ENCODE results near the gene SLFN12.
"Not testable (repeated sequence)": the region's sequence is repeated elsewhere in the genome, so short reads cannot be mapped to it uniquely, and the experiment has no call there.

The SLFN12 gene

DNA sequence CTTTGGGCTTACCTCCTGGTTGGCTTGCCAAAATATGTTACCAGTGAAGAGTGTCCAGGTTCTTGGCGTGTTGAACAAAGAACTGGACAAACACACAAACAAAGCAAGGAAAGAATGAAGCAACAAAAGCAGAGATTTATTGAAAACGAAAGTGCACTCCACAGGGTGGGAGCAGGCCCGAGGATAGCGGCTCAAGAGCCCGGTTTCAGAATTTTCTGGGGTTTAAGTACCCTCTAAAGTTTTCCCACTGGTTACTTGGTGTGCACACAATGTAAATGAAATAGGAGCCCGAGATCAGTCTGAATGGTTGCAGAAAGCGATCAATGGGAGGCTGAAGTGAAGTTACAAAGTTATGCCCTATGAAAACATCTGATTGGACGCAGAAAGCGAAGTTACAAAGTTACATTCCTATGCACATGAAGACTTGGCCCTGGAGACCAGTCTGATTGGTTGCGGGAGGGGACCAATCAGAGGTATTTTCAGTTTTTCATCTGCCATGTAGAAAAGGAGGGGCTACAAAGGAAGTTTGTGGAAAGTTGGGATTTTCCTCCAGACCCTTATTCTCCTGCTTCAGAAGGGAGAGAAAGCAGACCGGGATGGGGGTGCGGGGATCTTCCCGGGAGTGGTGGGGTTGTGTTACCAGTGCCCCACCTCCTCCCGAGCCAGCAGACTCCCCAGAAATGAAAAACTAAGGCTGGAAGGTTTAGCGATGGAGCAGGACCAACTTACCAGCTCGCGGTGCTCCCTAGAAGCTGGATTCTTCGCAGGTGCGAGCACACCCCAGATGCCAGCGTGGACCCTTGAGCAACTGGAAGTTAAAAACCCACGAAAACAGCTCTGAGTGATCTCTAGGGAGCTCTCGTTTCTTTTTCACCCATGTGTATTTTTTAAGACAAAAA is at the start of gene SLFN12:
SLFN12 (minus strand) TSS at position 325 of the 899 bp plus-strand sequence. CDS start 9,472 bp downstream, outside the sequence.
- no peaks in the 10 kb centered on the region for H3K9me3 ChIP-seq (ENCODE audit: control insufficient read depth in 5 of 5, low read length in 5 of 5)
- peak within 1 kb of the TSS; percentile 80 to 97 (median 87) for H3K4me3 ChIP-seq (ENCODE audit: low read depth in 1 of 5, low read length in 5 of 5)
- peaks cover 0 to 4% (median 0%) of the 10 kb centered on the region in 5 donors for H3K36me3 ChIP-seq (ENCODE audit: control insufficient read depth in 5 of 5, insufficient read depth in 5 of 5, low read length in 5 of 5)
- peak within 1 kb of the TSS; percentile 98 for H3K27ac ChIP-seq (ENCODE audit: low read depth, low read length)
- H3K4me1 ChIP-seq (ENCODE audit: control insufficient read depth in 5 of 5, insufficient read depth in 5 of 5, low read length in 5 of 5) = peaks cover 7 to 30% (median 25%) of the 10 kb centered on the region in 5 donors
- H3K9ac ChIP-seq (ENCODE audit: low read length in 5 of 5) = peak within 1 kb of the TSS; percentile 67 to 80 (median 76)
- no peaks in the 10 kb centered on the region for H3K27me3 ChIP-seq (ENCODE audit: control insufficient read depth in 5 of 5, insufficient read depth in 4 of 5, low read length in 5 of 5)

DNA sequence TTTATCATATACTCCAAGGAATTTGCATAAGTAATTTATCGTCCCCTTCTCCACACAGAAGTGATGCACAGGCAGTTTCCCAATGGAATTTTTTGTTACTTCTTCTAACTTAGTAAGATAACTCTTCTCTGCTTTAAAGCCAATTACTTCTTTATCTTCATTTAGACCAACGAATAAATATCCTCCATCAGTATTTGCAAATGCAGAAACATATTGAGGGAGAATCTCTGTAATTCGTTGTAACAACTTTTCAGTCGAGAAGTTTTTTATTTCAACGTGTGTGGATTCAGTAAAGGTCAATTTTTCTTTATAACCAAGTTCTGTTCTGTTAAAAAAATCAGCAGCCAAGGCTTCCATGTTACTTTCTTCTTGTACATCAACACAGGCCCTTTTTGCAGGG is 47.0 kb upstream of the SLFN12 start:
- Histone ChIP-seq H3K27me3 (ENCODE audit: control insufficient read depth in 5 of 5, insufficient read depth in 4 of 5, low read length in 5 of 5) (peaks cover 0 to 4% (median 0%) of the 10 kb centered on the region in 5 donors), H3K4me1 (ENCODE audit: control insufficient read depth in 5 of 5, insufficient read depth in 5 of 5, low read length in 5 of 5) (no peaks in the 10 kb centered on the region), H3K27ac (ENCODE audit: low read depth, low read length) (no peak overlapping the region), H3K9me3 (ENCODE audit: control insufficient read depth in 5 of 5, low read length in 5 of 5) (peaks cover 0 to 6% (median 0%) of the 10 kb centered on the region in 5 donors), H3K36me3 (ENCODE audit: control insufficient read depth in 5 of 5, insufficient read depth in 5 of 5, low read length in 5 of 5) (no peaks in the 10 kb centered on the region), H3K9ac (ENCODE audit: low read length in 5 of 5) (no peak overlapping the region), H3K4me3 (ENCODE audit: low read depth in 1 of 5, low read length in 5 of 5) (no peak overlapping the region)

GRCh38 chr17:35477248-35477647 is 44.9 kb upstream of the SLFN12 start:
- Histone ChIP-seq H3K9me3 (ENCODE audit: control insufficient read depth in 5 of 5, low read length in 5 of 5) (no peaks in the 10 kb centered on the region), H3K36me3 (ENCODE audit: control insufficient read depth in 5 of 5, insufficient read depth in 5 of 5, low read length in 5 of 5) (no peaks in the 10 kb centered on the region), H3K9ac (ENCODE audit: low read length in 5 of 5) (no peak overlapping the region), H3K27me3 (ENCODE audit: control insufficient read depth in 5 of 5, insufficient read depth in 4 of 5, low read length in 5 of 5) (peaks cover 0 to 4% (median 0%) of the 10 kb centered on the region in 5 donors), H3K4me1 (ENCODE audit: control insufficient read depth in 5 of 5, insufficient read depth in 5 of 5, low read length in 5 of 5) (no peaks in the 10 kb centered on the region), H3K4me3 (ENCODE audit: low read depth in 1 of 5, low read length in 5 of 5) (no peak overlapping the region), H3K27ac (ENCODE audit: low read depth, low read length) (no peak overlapping the region)

GRCh38 chr17:35476283-35476820 is 44.1 kb upstream of the SLFN12 start:
- peaks cover 0 to 4% (median 0%) of the 10 kb centered on the region in 5 donors for H3K27me3 ChIP-seq (ENCODE audit: control insufficient read depth in 5 of 5, insufficient read depth in 4 of 5, low read length in 5 of 5)
- no peak overlapping the region for H3K27ac ChIP-seq (ENCODE audit: low read depth, low read length)
- no peaks in the 10 kb centered on the region for H3K9me3 ChIP-seq (ENCODE audit: control insufficient read depth in 5 of 5, low read length in 5 of 5)
- H3K36me3 ChIP-seq (ENCODE audit: control insufficient read depth in 5 of 5, insufficient read depth in 5 of 5, low read length in 5 of 5) = no peaks in the 10 kb centered on the region
- H3K9ac ChIP-seq (ENCODE audit: low read length in 5 of 5) = no peak overlapping the region
- H3K4me3 ChIP-seq (ENCODE audit: low read depth in 1 of 5, low read length in 5 of 5) = no peak overlapping the region
- H3K4me1 ChIP-seq (ENCODE audit: control insufficient read depth in 5 of 5, insufficient read depth in 5 of 5, low read length in 5 of 5) = no peaks in the 10 kb centered on the region

- H3K9me3 ChIP-seq (ENCODE audit: control insufficient read depth in 5 of 5, low read length in 5 of 5) = no peaks in the 10 kb centered on the region
- no peak overlapping the region for H3K4me3 ChIP-seq (ENCODE audit: low read depth in 1 of 5, low read length in 5 of 5)
- no peaks in the 10 kb centered on the region for H3K4me1 ChIP-seq (ENCODE audit: control insufficient read depth in 5 of 5, insufficient read depth in 5 of 5, low read length in 5 of 5)
- H3K9ac ChIP-seq (ENCODE audit: low read length in 5 of 5) = no peak overlapping the region
- H3K27ac ChIP-seq (ENCODE audit: low read depth, low read length) = no peak overlapping the region
- H3K27me3 ChIP-seq (ENCODE audit: control insufficient read depth in 5 of 5, insufficient read depth in 4 of 5, low read length in 5 of 5) = peaks cover 0 to 4% (median 0%) of the 10 kb centered on the region in 5 donors
- H3K36me3 ChIP-seq (ENCODE audit: control insufficient read depth in 5 of 5, insufficient read depth in 5 of 5, low read length in 5 of 5) = no peaks in the 10 kb centered on the region
Observed at GRCh38 chr17:35468475-35468874, 36.2 kb upstream of the SLFN12 start.

GRCh38 chr17:35467824-35468223 is 35.5 kb upstream of the SLFN12 start:
- Histone ChIP-seq H3K27ac (ENCODE audit: low read depth, low read length) (no peak overlapping the region), H3K27me3 (ENCODE audit: control insufficient read depth in 5 of 5, insufficient read depth in 4 of 5, low read length in 5 of 5) (peaks cover 0 to 4% (median 4%) of the 10 kb centered on the region in 5 donors), H3K9me3 (ENCODE audit: control insufficient read depth in 5 of 5, low read length in 5 of 5) (no peaks in the 10 kb centered on the region), H3K4me3 (ENCODE audit: low read depth in 1 of 5, low read length in 5 of 5) (no peak overlapping the region), H3K4me1 (ENCODE audit: control insufficient read depth in 5 of 5, insufficient read depth in 5 of 5, low read length in 5 of 5) (no peaks in the 10 kb centered on the region), H3K9ac (ENCODE audit: low read length in 5 of 5) (no peak overlapping the region), H3K36me3 (ENCODE audit: control insufficient read depth in 5 of 5, insufficient read depth in 5 of 5, low read length in 5 of 5) (no peaks in the 10 kb centered on the region)

DNA sequence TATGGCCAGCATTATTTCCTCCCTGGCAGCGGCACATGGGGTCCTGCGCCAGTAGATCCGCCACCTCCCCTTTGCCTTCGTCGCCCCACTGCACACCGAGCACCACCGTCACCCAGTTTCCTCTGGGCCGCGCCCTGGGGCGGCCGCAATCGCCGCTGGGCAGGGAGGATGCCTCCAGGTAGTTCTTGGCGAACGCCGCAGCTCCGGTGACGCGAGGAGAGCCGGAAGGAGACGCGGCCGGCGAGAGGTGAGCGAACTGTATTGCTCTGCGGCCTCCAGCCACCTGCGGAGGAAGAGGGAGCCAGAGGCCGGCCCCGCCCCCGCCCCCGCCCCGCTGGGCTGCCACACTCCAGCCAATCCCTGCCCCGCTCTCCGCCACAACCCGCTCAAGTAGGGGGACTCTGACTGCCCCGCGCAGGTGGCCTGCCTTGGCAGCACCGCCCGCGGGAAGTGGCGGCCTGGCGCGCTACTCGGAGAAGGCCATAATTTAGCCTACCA is 28.1 kb upstream of the SLFN12 start:
- Histone ChIP-seq H3K9ac (ENCODE audit: low read length in 5 of 5) (no peak overlapping the region), H3K9me3 (ENCODE audit: control insufficient read depth in 5 of 5, low read length in 5 of 5) (no peaks in the 10 kb centered on the region), H3K4me3 (ENCODE audit: low read depth in 1 of 5, low read length in 5 of 5) (peak overlapping the region in 4 of 5 donors; percentile 33 to 60 (median 52)), H3K36me3 (ENCODE audit: control insufficient read depth in 5 of 5, insufficient read depth in 5 of 5, low read length in 5 of 5) (no peaks in the 10 kb centered on the region), H3K27ac (ENCODE audit: low read depth, low read length) (no peak overlapping the region), H3K4me1 (ENCODE audit: control insufficient read depth in 5 of 5, insufficient read depth in 5 of 5, low read length in 5 of 5) (peaks cover 0 to 6% (median 3%) of the 10 kb centered on the region in 5 donors), H3K27me3 (ENCODE audit: control insufficient read depth in 5 of 5, insufficient read depth in 4 of 5, low read length in 5 of 5) (peaks cover 0 to 7% (median 6%) of the 10 kb centered on the region in 5 donors)

GRCh38 chr17:35454035-35454434 is 21.7 kb upstream of the SLFN12 start:
- not testable (repeated sequence) for H3K36me3 ChIP-seq (ENCODE audit: control insufficient read depth in 5 of 5, insufficient read depth in 5 of 5, low read length in 5 of 5); H3K9me3 ChIP-seq (ENCODE audit: control insufficient read depth in 5 of 5, low read length in 5 of 5); H3K9ac ChIP-seq (ENCODE audit: low read length in 5 of 5); H3K4me1 ChIP-seq (ENCODE audit: control insufficient read depth in 5 of 5, insufficient read depth in 5 of 5, low read length in 5 of 5); H3K27ac ChIP-seq (ENCODE audit: low read depth, low read length); H3K4me3 ChIP-seq (ENCODE audit: low read depth in 1 of 5, low read length in 5 of 5)
- H3K27me3 ChIP-seq (ENCODE audit: control insufficient read depth in 5 of 5, insufficient read depth in 4 of 5, low read length in 5 of 5) = peaks cover 0 to 10% (median 7%) of the 10 kb centered on the region in 5 donors

GRCh38 chr17:35453171-35453570 is 20.9 kb upstream of the SLFN12 start:
- Histone ChIP-seq H3K36me3 (ENCODE audit: control insufficient read depth in 5 of 5, insufficient read depth in 5 of 5, low read length in 5 of 5) (no peaks in the 10 kb centered on the region), H3K9me3 (ENCODE audit: control insufficient read depth in 5 of 5, low read length in 5 of 5) (no peaks in the 10 kb centered on the region), H3K4me1 (ENCODE audit: control insufficient read depth in 5 of 5, insufficient read depth in 5 of 5, low read length in 5 of 5) (peaks cover 0 to 17% (median 14%) of the 10 kb centered on the region in 5 donors), H3K27me3 (ENCODE audit: control insufficient read depth in 5 of 5, insufficient read depth in 4 of 5, low read length in 5 of 5) (peaks cover 0 to 18% (median 14%) of the 10 kb centered on the region in 5 donors), H3K4me3 (ENCODE audit: low read depth in 1 of 5, low read length in 5 of 5) (no peak overlapping the region), H3K9ac (ENCODE audit: low read length in 5 of 5) (no peak overlapping the region), H3K27ac (ENCODE audit: low read depth, low read length) (no peak overlapping the region)
